Measurements from ENCODE around the gene WDFY3.
"Not testable (repeated sequence)": the region's sequence is repeated elsewhere in the genome, so short reads cannot be mapped to it uniquely, and the experiment has no call there.

The WDFY3 gene

GRCh38 chr4:84808332-84808731 is 158.2 kb downstream of the WDFY3 start:
- no peaks in the 10 kb centered on the region for H3K4me1 ChIP-seq (ENCODE audit: control insufficient read depth, insufficient read depth, low read length, poor library complexity, severe bottlenecking)
- no peak overlapping the region for H3K27ac ChIP-seq (ENCODE audit: insufficient read depth, low read length, poor library complexity, severe bottlenecking)
- H3K4me3 ChIP-seq (ENCODE audit: insufficient read depth, low read depth, low read length, poor library complexity, severe bottlenecking) = no peak overlapping the region
- no peaks in the 10 kb centered on the region for H3K36me3 ChIP-seq (ENCODE audit: control insufficient read depth, insufficient read depth, low read length)
- H3K27me3 ChIP-seq (replicated peaks; ENCODE audit: control insufficient read depth, insufficient read depth, low read length, poor library complexity, severe bottlenecking) = no peaks in the 10 kb centered on the region
- DNase-seq = no peak
- H3K9me3 ChIP-seq (ENCODE audit: control insufficient read depth, low read length) = no peaks in the 10 kb centered on the region

GRCh38 chr4:84806541-84806940 is 159.9 kb downstream of the WDFY3 start:
- H3K4me1 ChIP-seq (ENCODE audit: control insufficient read depth, insufficient read depth, low read length, poor library complexity, severe bottlenecking); H3K36me3 ChIP-seq (ENCODE audit: control insufficient read depth, insufficient read depth, low read length); H3K4me3 ChIP-seq (ENCODE audit: insufficient read depth, low read depth, low read length, poor library complexity, severe bottlenecking); H3K9me3 ChIP-seq (ENCODE audit: control insufficient read depth, low read length); DNase-seq; H3K27me3 ChIP-seq (replicated peaks; ENCODE audit: control insufficient read depth, insufficient read depth, low read length, poor library complexity, severe bottlenecking); H3K27ac ChIP-seq (ENCODE audit: insufficient read depth, low read length, poor library complexity, severe bottlenecking): not testable (repeated sequence)

- Histone ChIP-seq H3K27me3 (replicated peaks; ENCODE audit: control insufficient read depth, insufficient read depth, low read length, poor library complexity, severe bottlenecking) (no peaks in the 10 kb centered on the region), H3K27ac (ENCODE audit: insufficient read depth, low read length, poor library complexity, severe bottlenecking) (no peak overlapping the region), H3K9me3 (ENCODE audit: control insufficient read depth, low read length) (no peaks in the 10 kb centered on the region), H3K36me3 (ENCODE audit: control insufficient read depth, insufficient read depth, low read length) (no peaks in the 10 kb centered on the region), H3K4me1 (ENCODE audit: control insufficient read depth, insufficient read depth, low read length, poor library complexity, severe bottlenecking) (no peaks in the 10 kb centered on the region), H3K4me3 (ENCODE audit: insufficient read depth, low read depth, low read length, poor library complexity, severe bottlenecking) (no peak overlapping the region)
- DNase-seq = no peak
Observed at GRCh38 chr4:84804136-84804535, 162.4 kb downstream of the WDFY3 start.

- H3K36me3 ChIP-seq (ENCODE audit: control insufficient read depth, insufficient read depth, low read length) = no peaks in the 10 kb centered on the region
- H3K9me3 ChIP-seq (ENCODE audit: control insufficient read depth, low read length) = no peaks in the 10 kb centered on the region
- DNase-seq = no peak
Observed at GRCh38 chr4:84803720-84804119, 162.8 kb downstream of the WDFY3 start.

GRCh38 chr4:84803116-84803515 is 163.4 kb downstream of the WDFY3 start:
- no peaks in the 10 kb centered on the region for H3K36me3 ChIP-seq (ENCODE audit: control insufficient read depth, insufficient read depth, low read length)
- H3K4me1 ChIP-seq (ENCODE audit: control insufficient read depth, insufficient read depth, low read length, poor library complexity, severe bottlenecking) = no peaks in the 10 kb centered on the region
- DNase-seq = no peak
- H3K9me3 ChIP-seq (ENCODE audit: control insufficient read depth, low read length) = no peaks in the 10 kb centered on the region
- no peak overlapping the region for H3K4me3 ChIP-seq (ENCODE audit: insufficient read depth, low read depth, low read length, poor library complexity, severe bottlenecking)
- no peak overlapping the region for H3K27ac ChIP-seq (ENCODE audit: insufficient read depth, low read length, poor library complexity, severe bottlenecking)
- H3K27me3 ChIP-seq (replicated peaks; ENCODE audit: control insufficient read depth, insufficient read depth, low read length, poor library complexity, severe bottlenecking) = no peaks in the 10 kb centered on the region

More at GRCh38 chr4:84803720-84804119, 162.8 kb downstream of the WDFY3 start:
- no peaks in the 10 kb centered on the region for H3K4me1 ChIP-seq (ENCODE audit: control insufficient read depth, insufficient read depth, low read length, poor library complexity, severe bottlenecking)
- no peak overlapping the region for H3K27ac ChIP-seq (ENCODE audit: insufficient read depth, low read length, poor library complexity, severe bottlenecking)
- no peak overlapping the region for H3K4me3 ChIP-seq (ENCODE audit: insufficient read depth, low read depth, low read length, poor library complexity, severe bottlenecking)
- H3K27me3 ChIP-seq (replicated peaks; ENCODE audit: control insufficient read depth, insufficient read depth, low read length, poor library complexity, severe bottlenecking) = no peaks in the 10 kb centered on the region

GRCh38 chr4:84800256-84800655 is 166.2 kb downstream of the WDFY3 start:
- Histone ChIP-seq H3K27ac (ENCODE audit: insufficient read depth, low read length, poor library complexity, severe bottlenecking) (no peak overlapping the region), H3K9me3 (ENCODE audit: control insufficient read depth, low read length) (no peaks in the 10 kb centered on the region), H3K4me3 (ENCODE audit: insufficient read depth, low read depth, low read length, poor library complexity, severe bottlenecking) (no peak overlapping the region), H3K36me3 (ENCODE audit: control insufficient read depth, insufficient read depth, low read length) (no peaks in the 10 kb centered on the region), H3K4me1 (ENCODE audit: control insufficient read depth, insufficient read depth, low read length, poor library complexity, severe bottlenecking) (no peaks in the 10 kb centered on the region), H3K27me3 (replicated peaks; ENCODE audit: control insufficient read depth, insufficient read depth, low read length, poor library complexity, severe bottlenecking) (no peaks in the 10 kb centered on the region)
- DNase-seq = no peak

GRCh38 chr4:84799318-84799717 is 167.2 kb downstream of the WDFY3 start:
- Histone ChIP-seq H3K27me3 (replicated peaks; ENCODE audit: control insufficient read depth, insufficient read depth, low read length, poor library complexity, severe bottlenecking) (no peaks in the 10 kb centered on the region), H3K27ac (ENCODE audit: insufficient read depth, low read length, poor library complexity, severe bottlenecking) (no peak overlapping the region), H3K4me3 (ENCODE audit: insufficient read depth, low read depth, low read length, poor library complexity, severe bottlenecking) (no peak overlapping the region), H3K9me3 (ENCODE audit: control insufficient read depth, low read length) (no peaks in the 10 kb centered on the region), H3K4me1 (ENCODE audit: control insufficient read depth, insufficient read depth, low read length, poor library complexity, severe bottlenecking) (no peaks in the 10 kb centered on the region), H3K36me3 (ENCODE audit: control insufficient read depth, insufficient read depth, low read length) (no peaks in the 10 kb centered on the region)
- DNase-seq = no peak

GRCh38 chr4:84796394-84796793 is 170.1 kb downstream of the WDFY3 start:
- Histone ChIP-seq H3K36me3 (ENCODE audit: control insufficient read depth, insufficient read depth, low read length) (no peaks in the 10 kb centered on the region), H3K4me3 (ENCODE audit: insufficient read depth, low read depth, low read length, poor library complexity, severe bottlenecking) (no peak overlapping the region), H3K9me3 (ENCODE audit: control insufficient read depth, low read length) (no peaks in the 10 kb centered on the region), H3K27me3 (replicated peaks; ENCODE audit: control insufficient read depth, insufficient read depth, low read length, poor library complexity, severe bottlenecking) (no peaks in the 10 kb centered on the region), H3K27ac (ENCODE audit: insufficient read depth, low read length, poor library complexity, severe bottlenecking) (no peak overlapping the region), H3K4me1 (ENCODE audit: control insufficient read depth, insufficient read depth, low read length, poor library complexity, severe bottlenecking) (no peaks in the 10 kb centered on the region)
- DNase-seq = no peak

DNA sequence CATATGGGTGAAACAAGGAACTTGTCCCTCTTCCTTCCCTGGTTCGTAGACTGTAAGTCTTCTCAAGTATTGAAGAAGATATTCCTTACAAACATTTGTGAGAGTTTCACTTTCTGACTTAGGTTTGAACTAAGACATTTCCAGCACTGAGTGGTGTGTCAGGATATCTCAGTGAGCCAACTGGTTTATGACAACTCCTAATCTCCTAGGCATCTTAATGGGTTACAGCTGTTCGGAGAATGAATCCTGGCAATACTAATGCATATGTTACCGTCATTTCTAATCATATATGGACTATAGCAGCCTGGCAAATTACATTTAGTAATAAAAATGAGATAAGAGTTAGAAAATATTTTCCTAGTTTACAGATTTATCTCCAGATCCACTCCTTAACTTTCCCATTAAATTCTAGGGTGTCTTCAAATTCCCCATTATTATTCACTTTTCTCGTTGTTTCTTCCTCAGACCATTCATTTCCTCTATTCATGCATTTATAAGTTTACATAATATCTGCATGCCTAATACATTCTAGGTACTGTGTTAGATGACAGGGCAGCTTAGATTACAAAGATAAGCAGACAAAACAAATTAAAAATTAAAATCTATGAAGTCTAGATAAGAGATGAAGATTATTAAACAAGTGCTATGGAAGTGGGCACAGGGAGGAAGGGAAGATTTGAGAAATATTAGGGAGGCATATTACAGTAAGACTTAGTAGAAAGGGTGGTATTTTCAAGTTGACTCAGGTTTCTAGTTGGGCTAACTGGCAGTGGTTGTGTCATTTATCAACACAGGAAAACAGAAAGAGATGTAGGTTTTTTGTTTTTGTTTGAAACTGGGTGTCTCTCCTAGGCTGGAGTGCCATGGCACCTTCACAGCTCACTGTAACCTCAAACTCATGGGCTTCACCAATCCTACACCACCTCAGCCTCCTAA is 173.9 kb downstream of the WDFY3 start:
- Histone ChIP-seq H3K27me3 (replicated peaks; ENCODE audit: control insufficient read depth, insufficient read depth, low read length, poor library complexity, severe bottlenecking) (no peaks in the 10 kb centered on the region), H3K36me3 (ENCODE audit: control insufficient read depth, insufficient read depth, low read length) (no peaks in the 10 kb centered on the region), H3K4me3 (ENCODE audit: insufficient read depth, low read depth, low read length, poor library complexity, severe bottlenecking) (no peak overlapping the region), H3K27ac (ENCODE audit: insufficient read depth, low read length, poor library complexity, severe bottlenecking) (no peak overlapping the region), H3K4me1 (ENCODE audit: control insufficient read depth, insufficient read depth, low read length, poor library complexity, severe bottlenecking) (no peaks in the 10 kb centered on the region), H3K9me3 (ENCODE audit: control insufficient read depth, low read length) (no peaks in the 10 kb centered on the region)
- no peak for DNase-seq

- H3K4me3 ChIP-seq (ENCODE audit: insufficient read depth, low read depth, low read length, poor library complexity, severe bottlenecking) = no peak overlapping the region
- H3K36me3 ChIP-seq (ENCODE audit: control insufficient read depth, insufficient read depth, low read length) = no peaks in the 10 kb centered on the region
- DNase-seq = no peak
- no peaks in the 10 kb centered on the region for H3K27me3 ChIP-seq (replicated peaks; ENCODE audit: control insufficient read depth, insufficient read depth, low read length, poor library complexity, severe bottlenecking)
- no peaks in the 10 kb centered on the region for H3K4me1 ChIP-seq (ENCODE audit: control insufficient read depth, insufficient read depth, low read length, poor library complexity, severe bottlenecking)
- H3K27ac ChIP-seq (ENCODE audit: insufficient read depth, low read length, poor library complexity, severe bottlenecking) = no peak overlapping the region
- H3K9me3 ChIP-seq (ENCODE audit: control insufficient read depth, low read length) = no peaks in the 10 kb centered on the region
Observed at GRCh38 chr4:84790769-84791565, 175.5 kb downstream of the WDFY3 start.
